WTC11 (cell line): ENCODE measurements around the gene SLC13A3. TPM values are rescaled to one million over a fixed set of nuclear protein-coding genes. Genes with fewer than 3 reads are reported as not detected.

Experiments used
- ATAC-seq: fragments of 200-7000 bp; cut with Tn5 transposase; 2 replicates; pipeline ENCODE4 v1.10.0; 2021; ENCODE audit warnings: mild to moderate bottlenecking, moderate library complexity
- CTCF ChIA-PET: fragments of 300-600 bp; sonication (Branson Sonifier 250); formaldehyde crosslinking; loops from one replicate; lab custom pipeline; 2021; ENCODE audit warnings: antibody characterized with exemption; lab: Charles Lee
- POLR2A ChIA-PET: fragments of 350-600 bp; sonication (Branson Sonifier 250); formaldehyde crosslinking; loops from one replicate; lab custom pipeline; 2021; ENCODE audit warnings: antibody characterized with exemption; lab: Charles Lee
- DNase-seq: peaks from one replicate; pipeline ENCODE4 v3.0.0; 2021; ENCODE audit warnings: low spot score
- H3K27ac Mint-ChIP-seq: 2 replicates; pipeline ENCODE4 v1.8.0; 2021; ENCODE audit warnings: mixed read lengths
- H3K27me3 Mint-ChIP-seq: 2 replicates; pipeline ENCODE4 v1.8.0; 2021; ENCODE audit warnings: low read depth, mild to moderate bottlenecking, moderate library complexity, mixed read lengths
- H3K36me3 Mint-ChIP-seq: 2 replicates; pipeline ENCODE4 v1.8.0; 2021; ENCODE audit warnings: mixed read lengths
- H3K4me1 Mint-ChIP-seq: 2 replicates; pipeline ENCODE4 v1.8.0; 2022; ENCODE audit warnings: mixed read lengths
- H3K4me3 Mint-ChIP-seq: 2 replicates; pipeline ENCODE4 v1.8.0; 2021; ENCODE audit warnings: mild to moderate bottlenecking, moderate library complexity, mixed read lengths
- H3K9me3 Mint-ChIP-seq: 2 replicates; pipeline ENCODE4 v1.8.0; 2021; ENCODE audit warnings: mixed read lengths
- CTCF ChIP-seq: fragments of 200-600 bp; IDR thresholded peaks from 2 replicates; pipeline ENCODE4 v1.8.0; 2022; ENCODE audit warnings: antibody characterized with exemption
- E2F1 ChIP-seq: sonication (generic); formaldehyde crosslinking; IDR thresholded peaks from 2 replicates; pipeline ENCODE4 v1.8.0; 2022; ENCODE audit warnings: mild to moderate bottlenecking, missing genetic modification reagents
- ERG ChIP-seq: fragments of 250-450 bp; sonication (Bioruptor Pico); IDR thresholded peaks from 2 replicates; pipeline ENCODE4 v1.8.0; 2021; ENCODE audit warnings: mild to moderate bottlenecking
- FOXJ3 ChIP-seq: sonication (generic); formaldehyde crosslinking; IDR thresholded peaks from 2 replicates; pipeline ENCODE4 v1.9.0; 2021; ENCODE audit warnings: missing genetic modification reagents, mild to moderate bottlenecking, borderline replicate concordance
- FOXP4 ChIP-seq: sonication (generic); formaldehyde crosslinking; IDR thresholded peaks from 2 replicates; pipeline ENCODE4 v1.8.0; 2022; ENCODE audit warnings: mild to moderate bottlenecking, missing genetic modification reagents
- OVOL2 ChIP-seq: fragments of 250-450 bp; sonication (Bioruptor Pico); IDR thresholded peaks from 2 replicates; pipeline ENCODE4 v1.9.0; 2021; ENCODE audit warnings: mild to moderate bottlenecking, borderline replicate concordance
- PRDM15 ChIP-seq: sonication (generic); formaldehyde crosslinking; IDR thresholded peaks from 2 replicates; pipeline ENCODE4 v1.8.0; 2022; ENCODE audit warnings: missing genetic modification reagents
- RELA ChIP-seq: sonication (generic); formaldehyde crosslinking; IDR thresholded peaks from 2 replicates; pipeline ENCODE4 v1.8.1; 2022; ENCODE audit warnings: missing genetic modification reagents, mild to moderate bottlenecking, borderline replicate concordance
- SOX15 ChIP-seq: fragments of 250-450 bp; sonication (Bioruptor Pico); IDR thresholded peaks from 2 replicates; pipeline ENCODE4 v1.9.0; 2021; ENCODE audit warnings: mild to moderate bottlenecking
- ZNF121 ChIP-seq: sonication (generic); formaldehyde crosslinking; IDR thresholded peaks from 2 replicates; pipeline ENCODE4 v1.8.0; 2023; ENCODE audit warnings: missing genetic modification reagents
- total RNA-seq: library from RNA; stranded (reverse); gene quantifications from 3 replicates; pipeline ENCODE4 v1.2.3, GENCODE V29; 2021

The SLC13A3 gene
- total RNA-seq, 1 experiment from 2014 or later, result 10.6 TPM

- no peak overlapping the region for H3K27ac Mint-ChIP-seq
Observed at GRCh38 chr20:46646122-46646521, 5.1 kb downstream of the SLC13A3 start.

GRCh38 chr20:46644733-46645132 lies 6.5 kb downstream of the SLC13A3 start:
- Mint-ChIP-seq H3K27ac (no peak overlapping the region), H3K4me3 (no peak overlapping the region), H3K9me3 (no peaks in the 10 kb centered on the region), H3K4me1 (peaks cover 11% of the 10 kb centered on the region), H3K27me3 (peaks cover 9% of the 10 kb centered on the region), H3K36me3 (no peaks in the 10 kb centered on the region)
- ATAC-seq (no peak), DNase-seq (no peak)
- TF ChIP-seq ERG (CRISPR knock-in tag), result no peak
- no peak for TF ChIP-seq OVOL2 (CRISPR knock-in tag)
- no peak for TF ChIP-seq PRDM15 (CRISPR knock-in tag)
- no peak for TF ChIP-seq FOXJ3 (CRISPR knock-in tag)
- TF ChIP-seq SOX15 (CRISPR knock-in tag), result no peak
- POLR2A ChIA-PET, result no interaction called here
- CTCF ChIA-PET, result interaction anchor here (1.7 kb wide), 1 partner anchor 82 kb away, joined by 4 read pairs; no protein-coding TSS in a partner anchor

More at GRCh38 chr20:46646122-46646521, 5.1 kb downstream of the SLC13A3 start:
- H3K4me3 Mint-ChIP-seq, result no peak overlapping the region
- DNase-seq, result no peak
- H3K4me1 Mint-ChIP-seq, result 0 out of 2 replicates have a peak, but pooled peaks cover 3% of the 10 kb centered on the region
- CTCF ChIA-PET, result no interaction called here
- H3K9me3 Mint-ChIP-seq, result no peaks in the 10 kb centered on the region
- H3K36me3 Mint-ChIP-seq, result no peaks in the 10 kb centered on the region
- POLR2A ChIA-PET, result no interaction called here
- ATAC-seq, result no peak
- TF ChIP-seq PRDM15 (CRISPR knock-in tag), result no peak
- no peak for TF ChIP-seq E2F1 (CRISPR knock-in tag)
- TF ChIP-seq ZNF121 (CRISPR knock-in tag), result no peak
- TF ChIP-seq FOXP4, result no peak
- no peak for TF ChIP-seq RELA (CRISPR knock-in tag)
- TF ChIP-seq CTCF, result no peak
- H3K27me3 Mint-ChIP-seq, result peaks cover 22% of the 10 kb centered on the region
